Smooth muscle cell of the brain vasculature (primary cell): Measurements from ENCODE around the gene PDGFD.

Experiments
- DNase-seq: peaks from one replicate; pipeline ENCODE4 v3.0.0-alpha.2; 2012; ENCODE audit warnings: low read depth, low spot score

Gene PDGFD

DNA sequence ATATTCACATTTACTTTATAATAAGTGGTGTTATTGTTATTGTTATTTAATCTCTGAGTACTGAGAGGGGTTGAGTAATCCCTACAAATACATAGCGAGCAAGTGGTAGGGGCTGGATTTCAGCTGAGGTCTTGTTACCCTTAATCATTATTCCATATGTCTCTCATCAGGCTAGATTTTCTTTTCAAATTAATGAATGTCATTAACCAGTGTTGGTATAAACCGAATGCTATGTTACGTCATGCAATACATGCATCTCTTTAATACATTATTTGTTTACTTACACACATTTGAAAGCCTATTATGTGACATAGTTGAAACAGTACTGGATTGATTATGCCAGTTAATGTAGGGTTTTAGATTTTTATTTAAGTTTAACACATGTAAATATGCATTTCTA is 18.9 kb downstream of the PDGFD start:
- no peak for DNase-seq

- no peak for DNase-seq
Observed at GRCh38 chr11:104142698-104143097, 21.2 kb downstream of the PDGFD start.

DNA sequence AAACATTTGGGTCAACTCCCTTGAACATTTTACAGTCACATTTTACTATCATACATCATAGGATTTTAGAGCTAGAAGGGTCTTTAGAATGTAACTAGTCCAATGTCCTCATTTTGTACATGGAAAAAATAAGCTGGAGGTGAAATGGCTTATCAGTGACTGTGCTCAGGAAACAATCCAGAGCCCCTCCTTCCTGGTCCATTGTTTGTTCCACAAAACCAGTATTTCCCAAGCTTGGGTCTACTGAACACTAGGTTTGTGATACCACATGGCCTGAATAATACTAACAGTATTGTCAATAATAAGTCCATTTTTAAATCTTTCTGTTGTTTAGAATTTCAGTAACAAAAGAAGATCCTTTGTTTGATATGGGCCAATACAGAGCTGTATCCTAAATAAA is 27.1 kb downstream of the PDGFD start:
- no peak for DNase-seq

- DNase-seq, result no peak
Observed at GRCh38 chr11:104134745-104135144, 29.2 kb downstream of the PDGFD start.

GRCh38 chr11:104130161-104130560 is 33.8 kb downstream of the PDGFD start:
- no peak for DNase-seq

- DNase-seq, result no peak
Observed at GRCh38 chr11:104129145-104129544, 34.8 kb downstream of the PDGFD start.

DNA sequence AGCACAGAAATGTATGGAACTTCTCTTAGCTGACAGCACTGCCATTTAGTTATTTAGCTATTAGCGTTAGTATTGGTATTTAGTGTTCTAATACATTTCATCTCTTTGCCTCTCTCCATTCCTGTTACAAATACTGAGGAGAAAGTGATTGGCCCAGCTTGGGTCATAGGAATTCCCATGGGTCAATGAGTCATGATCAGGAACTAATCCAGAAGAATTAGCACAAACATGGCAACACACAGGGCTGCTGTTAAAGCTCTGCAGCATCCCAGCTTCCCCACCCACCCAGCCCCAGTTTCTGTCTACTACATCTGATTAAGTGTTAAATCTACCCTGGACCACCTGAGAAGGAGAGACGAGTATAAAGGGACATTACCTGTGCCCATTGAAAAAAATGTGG is 36.1 kb downstream of the PDGFD start:
- no peak for DNase-seq

- DNase-seq, result no peak
Observed at GRCh38 chr11:104126464-104126863, 37.5 kb downstream of the PDGFD start.

DNA sequence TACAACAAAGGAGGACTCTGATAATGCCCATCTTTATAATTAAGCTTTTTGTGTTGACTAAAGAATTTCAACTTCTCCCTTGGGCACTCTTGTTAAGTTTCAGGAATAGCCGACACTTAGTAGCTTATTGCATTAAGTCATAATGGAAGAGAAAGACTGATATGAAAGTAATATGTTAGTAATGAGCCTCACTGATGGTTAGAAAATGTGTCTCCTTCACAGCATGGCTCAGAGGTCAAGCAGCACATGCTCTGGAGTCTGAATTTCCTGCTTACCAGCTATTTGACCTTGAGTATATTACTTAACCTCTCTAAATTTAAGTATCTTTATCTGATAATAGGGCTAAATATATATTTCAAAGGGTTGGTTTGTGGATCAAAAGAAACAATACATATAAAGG is 39.0 kb downstream of the PDGFD start:
- DNase-seq, result no peak

DNA sequence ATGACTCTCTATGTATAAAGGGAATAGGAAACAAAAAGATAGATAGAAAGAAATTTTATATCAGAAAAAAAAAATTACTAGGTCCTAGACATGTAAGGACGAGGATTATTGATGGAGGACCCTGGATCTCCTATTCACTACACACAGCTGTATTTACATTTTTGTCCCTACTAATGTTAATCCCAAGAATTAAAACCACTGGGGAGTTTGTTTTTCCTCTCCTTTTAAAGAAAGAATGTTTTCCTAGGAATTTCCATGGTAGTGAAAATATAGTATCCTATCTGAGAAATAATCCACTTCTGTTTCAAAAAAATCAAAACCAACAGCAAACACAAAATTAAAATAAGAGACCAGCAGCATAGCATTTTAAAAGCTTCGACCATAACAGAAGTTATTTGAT is 41.1 kb downstream of the PDGFD start:
- DNase-seq, result no peak

DNA sequence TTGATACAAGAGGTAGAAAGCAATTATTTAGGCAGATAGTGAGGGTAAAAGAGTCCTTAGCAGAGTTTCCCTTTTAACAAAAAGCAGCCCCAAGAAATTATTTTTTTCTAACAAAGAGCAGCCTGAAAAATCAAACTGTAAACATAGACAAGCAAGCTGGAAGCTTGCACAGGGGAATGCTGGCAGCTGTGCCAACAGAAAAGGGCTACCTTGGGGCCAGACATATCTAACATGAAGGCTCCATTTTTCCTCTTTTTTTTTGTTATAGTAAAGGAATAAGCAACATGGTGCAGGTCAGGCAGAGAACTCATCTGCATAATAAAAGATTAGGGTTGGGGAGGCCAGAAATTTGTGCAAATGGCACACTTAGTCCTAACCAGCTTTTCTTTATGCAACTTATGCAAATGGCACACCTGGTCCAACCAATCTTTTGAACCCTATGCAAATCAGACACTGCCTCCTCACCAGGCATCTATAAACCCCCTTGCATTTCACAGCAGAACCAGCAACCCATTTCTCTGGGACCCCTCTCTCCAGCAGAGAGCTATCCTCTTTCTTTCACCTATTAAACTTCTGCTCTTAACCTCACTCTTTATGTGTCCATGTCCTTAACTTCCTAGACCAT is 41.8 kb downstream of the PDGFD start:
- DNase-seq, result no peak

- DNase-seq, result no peak
Observed at GRCh38 chr11:104120493-104121137, 43.3 kb downstream of the PDGFD start.

DNA sequence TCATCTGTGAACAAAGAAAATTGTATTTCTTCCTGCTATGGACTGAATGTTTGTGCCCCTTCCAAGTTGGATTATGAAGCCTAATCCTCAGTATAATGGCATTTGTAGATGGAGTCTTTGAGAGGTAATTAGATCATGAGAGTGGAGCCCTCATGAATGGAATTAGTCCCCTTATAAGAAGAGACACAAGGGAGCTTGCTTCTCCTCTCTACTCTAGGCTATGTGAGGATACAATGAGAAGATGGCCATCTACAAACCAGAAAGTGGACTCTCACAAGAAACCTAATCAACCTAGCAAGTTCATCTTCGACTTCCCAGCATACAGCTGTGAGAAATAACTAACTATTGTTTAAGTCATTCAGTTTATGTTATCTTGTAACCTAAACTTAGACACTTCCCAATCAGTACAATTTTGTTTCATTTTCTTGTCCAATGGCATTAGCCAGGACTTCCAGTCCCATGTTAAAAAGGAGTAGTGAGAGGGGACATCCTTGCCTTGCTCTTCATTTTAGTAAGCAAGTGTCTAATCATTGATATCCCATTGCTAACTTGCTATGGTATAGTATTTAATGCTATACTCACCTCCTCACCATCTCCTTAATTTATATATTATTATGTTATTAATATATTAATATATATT is 45.7 kb downstream of the PDGFD start:
- DNase-seq, result no peak

DNA sequence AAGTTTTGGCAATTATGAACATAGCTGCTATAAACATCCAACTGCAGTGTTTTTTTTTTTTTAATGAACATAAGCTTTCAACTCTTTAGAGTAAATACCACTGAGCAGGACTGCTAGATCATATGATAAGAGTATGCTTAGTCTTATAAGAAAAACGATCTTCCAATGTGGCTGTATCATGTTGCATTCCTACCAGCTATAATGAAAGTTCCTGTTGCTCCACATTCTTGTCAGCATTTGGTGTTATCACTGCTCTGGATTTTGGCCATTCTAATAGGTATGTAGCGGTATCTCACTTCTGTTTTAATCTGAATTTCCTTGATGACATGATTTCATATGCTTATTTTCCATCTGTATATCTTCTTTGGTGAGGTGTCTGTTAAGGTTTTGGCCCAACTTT is 50.4 kb downstream of the PDGFD start:
- no peak for DNase-seq

DNA sequence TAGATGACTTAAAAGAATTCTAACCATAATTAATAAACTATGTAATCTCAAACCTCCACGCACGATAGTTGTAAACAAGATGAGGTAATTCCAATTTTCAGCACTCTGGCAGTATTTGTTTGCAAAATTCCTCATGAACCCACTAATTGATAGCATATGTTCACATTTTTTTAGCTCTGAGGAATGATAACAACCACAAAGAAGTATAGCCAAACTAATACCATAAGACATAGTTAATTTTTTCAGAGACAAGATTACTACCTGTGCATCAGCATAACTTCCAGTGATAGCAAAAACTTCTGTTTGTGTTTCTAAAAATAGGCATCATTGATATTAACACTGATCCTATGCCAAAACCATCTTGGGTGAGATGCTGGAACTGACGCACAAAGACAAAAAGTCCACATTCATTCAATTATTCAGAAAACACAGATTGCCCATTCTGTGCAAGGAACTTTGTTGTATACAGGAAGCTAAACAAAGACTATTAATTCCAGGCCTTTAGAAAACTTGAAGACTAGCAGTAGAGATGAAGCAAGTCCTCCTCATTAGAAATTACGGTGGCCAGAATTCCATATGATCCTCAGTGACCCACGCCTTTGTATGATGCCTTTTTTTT is 57.7 kb downstream of the PDGFD start:
- no peak for DNase-seq

GRCh38 chr11:104105155-104105554 is 58.8 kb downstream of the PDGFD start:
- DNase-seq, result no peak

DNA sequence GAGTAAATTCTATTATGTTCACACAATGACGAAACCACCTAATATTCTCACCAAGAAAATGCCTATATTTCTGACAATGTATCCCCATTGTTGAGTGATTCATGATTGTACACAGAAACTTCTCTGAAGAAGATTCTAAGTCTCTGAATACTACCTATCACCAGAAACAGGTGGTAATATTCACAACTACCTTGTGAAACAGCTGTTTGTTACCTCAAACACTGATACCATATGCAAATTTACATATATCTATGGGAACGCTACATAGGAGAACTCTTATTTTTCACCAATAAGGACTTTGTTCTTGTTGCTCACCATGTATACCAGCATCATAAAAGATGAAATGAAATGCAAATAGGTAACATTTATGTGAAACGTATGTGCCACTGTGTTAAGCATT is 59.3 kb downstream of the PDGFD start:
- no peak for DNase-seq

- DNase-seq, result no peak
Observed at GRCh38 chr11:104104201-104104600, 59.7 kb downstream of the PDGFD start.

DNA sequence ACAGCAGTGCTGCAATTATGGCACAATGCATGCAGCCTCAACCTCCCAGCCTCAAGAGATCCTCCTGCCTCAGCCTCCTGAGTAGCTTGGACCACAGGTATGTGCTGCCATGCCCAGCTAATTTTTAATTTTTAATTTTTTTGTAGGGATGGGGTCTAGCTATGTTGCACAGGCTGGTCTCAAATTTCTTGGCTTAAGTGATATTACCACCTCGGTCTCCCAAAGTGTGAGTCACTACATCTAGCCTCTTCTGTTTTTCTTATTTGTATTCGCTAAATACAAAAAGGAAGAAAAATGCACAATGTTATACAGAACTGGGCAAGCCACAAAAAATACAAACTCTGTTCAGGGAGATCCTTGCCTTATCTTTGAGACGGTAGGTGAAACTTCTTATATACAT is 65.4 kb downstream of the PDGFD start:
- DNase-seq, result no peak

GRCh38 chr11:104098132-104098531 is 65.8 kb downstream of the PDGFD start:
- DNase-seq, result no peak

DNA sequence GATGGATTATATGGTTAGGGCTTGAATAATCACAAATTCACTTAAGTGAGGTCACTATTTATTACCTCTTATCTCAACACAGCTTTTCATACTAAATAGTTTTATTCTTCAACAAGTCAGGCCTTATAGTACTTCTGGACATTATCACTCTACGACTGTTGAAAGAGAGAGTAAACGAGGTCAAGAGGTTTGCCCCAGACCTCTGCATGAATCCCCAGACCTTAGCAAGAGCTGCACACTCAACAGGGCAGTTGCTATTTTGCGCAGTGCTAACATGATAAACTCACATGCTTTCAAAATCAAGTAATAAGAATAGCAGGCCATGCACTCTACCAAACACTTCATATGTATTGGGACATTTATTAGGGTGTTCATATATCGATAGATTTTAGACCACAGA is 67.0 kb downstream of the PDGFD start:
- no peak for DNase-seq

DNA sequence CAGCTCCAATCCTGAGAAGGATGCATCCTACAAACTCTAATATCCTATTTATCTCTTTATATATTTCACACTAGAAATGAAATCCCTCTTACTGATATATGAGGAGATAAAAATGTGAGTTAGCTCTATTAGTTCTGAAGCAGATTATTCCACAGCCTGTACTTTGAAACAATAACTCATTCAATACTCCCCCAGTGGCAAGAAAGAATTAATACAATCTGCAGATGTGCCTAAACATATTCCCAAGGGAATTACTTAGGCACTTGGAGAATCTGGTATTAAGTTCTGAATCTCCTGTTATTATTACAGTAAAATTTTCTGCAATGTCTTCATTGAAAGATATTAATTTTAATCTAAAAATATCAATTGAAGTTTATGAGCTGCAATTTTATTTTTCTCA is 68.2 kb downstream of the PDGFD start:
- DNase-seq, result no peak

DNA sequence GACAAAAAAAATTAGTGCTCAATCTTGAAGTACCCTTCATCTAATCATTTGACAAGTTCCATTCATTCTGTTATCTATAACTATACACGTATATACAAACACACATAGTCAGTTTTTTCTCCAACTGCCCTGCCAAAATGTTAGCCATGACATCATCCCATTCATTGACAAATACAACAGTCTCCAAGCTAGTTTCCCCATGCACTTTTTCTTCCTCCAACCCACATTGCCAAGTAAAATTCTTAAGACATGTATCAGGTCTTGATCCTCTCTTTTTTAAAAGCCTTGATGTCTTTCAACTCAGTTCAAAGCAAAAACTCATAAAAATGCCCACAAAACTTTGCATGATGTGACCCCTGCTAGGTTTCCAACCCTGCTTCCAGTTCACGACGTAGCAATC is 69.4 kb downstream of the PDGFD start:
- no peak for DNase-seq
